Posterior cingulate gyrus (tissue), 11 donors: ENCODE data around the gene RYR2.

Source experiments
- DNase-seq, 10 donors: peaks; one replicate each; pipeline versions ENCODE4 v3.0.0 to v3.0.0-alpha.2; 2020 to 2021; ENCODE audit warnings: mixed read lengths in 3 of 10
- intact Hi-C: fragments of 100-400 bp; cut with DNase I; formaldehyde crosslinking; loops from one replicate; pipeline ENCODE4 v1.15.1; 2023

The RYR2 gene

DNA sequence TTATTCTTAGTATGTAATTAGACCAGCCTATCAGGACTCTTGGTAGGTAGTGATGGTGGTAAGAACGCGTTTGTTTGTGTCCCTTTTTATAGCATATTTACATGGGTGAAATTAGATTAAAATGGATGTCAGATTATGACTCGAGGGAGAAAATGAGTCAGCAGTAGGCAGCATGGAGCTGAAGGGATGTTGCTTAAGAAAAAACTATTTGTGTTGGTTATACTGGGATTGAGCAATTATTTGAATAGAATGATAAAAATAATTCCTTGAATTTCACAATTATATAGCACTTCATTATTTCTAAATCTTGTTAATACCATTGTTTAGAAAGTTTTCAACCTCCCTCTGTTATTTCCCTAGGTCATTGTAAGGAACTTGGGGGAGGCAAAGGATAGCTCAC lies 348.8 kb downstream of the RYR2 start:
- no peak for DNase-seq
- intact Hi-C loops, result no loop called here

GRCh38 chr1:237393632-237394031 lies 351.6 kb downstream of the RYR2 start:
- no peak for DNase-seq
- intact Hi-C loops, result no loop called here

- peak in 4 of 10 donors; percentile 19 to 83 (median 54) for DNase-seq
- intact Hi-C loops, result no loop called here
Observed at GRCh38 chr1:237394281-237394680, 352.3 kb downstream of the RYR2 start.

DNA sequence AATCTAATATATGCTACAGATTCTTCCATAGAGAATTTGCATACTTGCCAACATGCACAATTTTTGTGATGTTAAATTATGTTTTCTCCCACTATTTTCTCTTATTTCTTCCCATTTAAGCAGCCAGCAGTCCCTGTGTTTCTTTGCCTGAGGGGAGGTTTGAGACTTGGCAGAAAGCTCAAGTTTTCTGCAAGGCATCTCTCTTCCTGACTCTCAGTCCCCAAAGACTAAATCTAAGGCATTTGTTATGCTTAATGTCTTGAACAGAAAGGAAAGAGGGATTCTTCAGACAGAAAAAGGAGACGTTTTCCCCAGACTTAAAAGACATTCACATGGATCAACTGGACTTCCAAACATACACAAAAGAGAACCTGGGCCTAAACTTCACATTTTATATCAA lies 354.4 kb downstream of the RYR2 start:
- no peak for DNase-seq
- intact Hi-C loops, result no loop called here

- no peak for DNase-seq
- intact Hi-C loops, result no loop called here
Observed at GRCh38 chr1:237398751-237399150, 356.8 kb downstream of the RYR2 start.

DNA sequence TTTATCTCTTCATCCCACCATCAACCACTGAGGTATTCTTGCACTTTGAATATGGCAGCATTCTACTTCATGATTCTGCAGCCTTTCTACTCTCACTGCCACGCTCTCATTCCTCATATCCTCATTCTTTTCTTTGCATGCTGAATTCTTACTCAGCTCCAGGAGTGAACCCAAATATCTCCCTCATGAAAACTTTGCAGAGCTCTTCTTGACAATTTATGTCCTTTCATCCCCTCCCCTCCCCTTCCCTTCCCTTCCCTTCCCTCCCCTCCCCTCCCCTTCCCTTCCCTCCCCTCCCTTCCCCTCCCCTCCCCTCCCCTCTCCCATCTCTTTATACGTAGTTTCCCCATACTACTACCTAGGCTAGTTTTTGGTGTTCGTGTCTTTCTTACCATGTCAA lies 363.9 kb downstream of the RYR2 start:
- intact Hi-C loops, result no loop called here
- DNase-seq, result no peak

DNA sequence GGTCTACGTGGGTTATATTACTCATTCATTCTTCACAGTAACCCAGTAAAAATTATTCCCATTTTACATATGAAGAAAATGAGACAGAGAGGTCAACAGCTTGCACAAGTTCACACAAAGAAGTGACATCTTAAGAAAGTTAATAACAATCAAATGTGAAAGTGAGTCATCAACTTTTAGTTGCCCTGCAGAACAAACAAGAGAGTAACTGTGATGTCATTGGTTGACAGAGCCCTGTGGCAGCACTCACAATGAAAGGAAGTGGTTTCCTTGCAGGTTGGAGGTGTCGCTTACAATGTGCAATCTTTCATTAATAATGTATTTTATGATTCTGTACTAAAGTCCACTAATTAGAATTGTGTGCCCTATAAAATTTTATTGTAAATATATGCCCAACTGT lies 369.6 kb downstream of the RYR2 start:
- DNase-seq, result no peak
- intact Hi-C loops, result no loop called here

DNA sequence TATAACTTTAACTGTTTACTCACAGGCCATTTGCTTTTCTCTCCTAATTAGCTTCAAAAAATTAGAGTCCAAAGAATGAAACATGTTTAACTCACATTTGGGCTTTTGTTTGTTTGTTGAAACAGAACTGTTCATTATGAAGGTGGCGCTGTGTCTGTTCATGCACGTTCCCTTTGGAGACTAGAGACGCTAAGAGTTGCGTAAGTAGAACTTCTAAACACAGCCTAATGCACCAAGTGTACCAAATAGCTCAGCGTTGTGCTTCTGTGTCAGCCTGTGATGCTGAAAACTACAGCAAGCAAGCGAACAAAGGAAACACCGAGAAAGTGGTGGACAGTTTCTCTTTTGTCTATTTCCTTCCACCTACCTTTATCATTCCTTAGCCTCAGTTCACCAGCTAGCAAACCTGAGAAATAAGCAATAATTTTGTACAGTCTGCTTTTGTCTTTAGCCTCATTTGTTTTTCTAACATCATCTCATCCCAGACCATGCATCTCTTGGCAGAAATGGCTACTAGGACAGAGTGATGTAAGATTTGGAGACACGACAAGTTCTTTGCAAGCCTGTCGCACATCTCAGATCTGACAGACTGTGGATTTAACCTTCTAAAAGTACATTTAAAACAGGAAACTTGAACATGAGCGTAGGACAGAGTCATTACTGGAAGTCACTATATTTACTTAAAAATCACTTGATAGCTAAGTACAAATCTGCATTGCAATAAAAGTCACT lies 375.1 kb downstream of the RYR2 start:
- DNase-seq, result no peak
- intact Hi-C loops, result no loop called here

DNA sequence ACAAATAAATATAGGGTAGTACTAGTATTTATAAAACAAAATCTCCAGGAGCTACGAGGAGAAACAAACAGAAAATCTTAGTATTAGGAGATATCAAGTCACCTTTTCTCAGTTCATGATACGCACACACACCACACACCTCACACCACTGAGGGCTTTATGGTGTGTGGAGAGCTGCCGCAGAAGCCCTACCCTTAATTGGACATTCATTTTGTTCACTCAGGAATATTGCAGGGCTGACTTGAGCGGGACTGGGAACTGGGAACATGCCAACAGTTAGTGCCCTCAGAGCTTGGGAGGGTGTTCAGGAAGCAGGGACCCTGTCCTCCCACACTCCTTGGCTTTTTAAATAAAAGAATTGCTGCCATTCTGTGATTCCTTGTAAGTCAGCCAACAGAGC lies 386.8 kb downstream of the RYR2 start:
- DNase-seq, result no peak
- intact Hi-C loops, result no loop called here

GRCh38 chr1:237429252-237429651 lies 387.3 kb downstream of the RYR2 start:
- intact Hi-C loops, result no loop called here
- peak in 1 of 10 donors; percentile 24 for DNase-seq

GRCh38 chr1:237431448-237431847 lies 389.5 kb downstream of the RYR2 start:
- no peak for DNase-seq
- intact Hi-C loops, result no loop called here

DNA sequence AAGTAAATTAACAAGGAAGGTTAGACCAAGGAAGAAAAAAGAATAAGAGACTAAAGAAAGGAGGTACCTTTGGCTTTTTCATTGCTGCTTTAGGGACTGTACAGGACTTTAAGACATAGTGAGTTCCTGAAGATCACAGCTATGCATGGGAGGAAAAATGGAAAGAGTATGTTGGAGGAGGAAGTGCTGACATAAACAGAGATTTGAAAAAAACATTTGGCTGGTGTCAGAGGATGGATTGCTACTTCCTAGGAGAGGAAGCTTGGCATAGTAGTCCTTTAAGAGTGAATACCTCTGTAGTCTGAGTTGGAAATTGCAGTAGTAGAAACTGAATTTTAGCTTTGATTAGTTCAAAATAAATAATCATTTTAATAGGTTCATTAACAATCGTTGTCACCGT lies 398.4 kb downstream of the RYR2 start:
- intact Hi-C loops, result no loop called here

DNA sequence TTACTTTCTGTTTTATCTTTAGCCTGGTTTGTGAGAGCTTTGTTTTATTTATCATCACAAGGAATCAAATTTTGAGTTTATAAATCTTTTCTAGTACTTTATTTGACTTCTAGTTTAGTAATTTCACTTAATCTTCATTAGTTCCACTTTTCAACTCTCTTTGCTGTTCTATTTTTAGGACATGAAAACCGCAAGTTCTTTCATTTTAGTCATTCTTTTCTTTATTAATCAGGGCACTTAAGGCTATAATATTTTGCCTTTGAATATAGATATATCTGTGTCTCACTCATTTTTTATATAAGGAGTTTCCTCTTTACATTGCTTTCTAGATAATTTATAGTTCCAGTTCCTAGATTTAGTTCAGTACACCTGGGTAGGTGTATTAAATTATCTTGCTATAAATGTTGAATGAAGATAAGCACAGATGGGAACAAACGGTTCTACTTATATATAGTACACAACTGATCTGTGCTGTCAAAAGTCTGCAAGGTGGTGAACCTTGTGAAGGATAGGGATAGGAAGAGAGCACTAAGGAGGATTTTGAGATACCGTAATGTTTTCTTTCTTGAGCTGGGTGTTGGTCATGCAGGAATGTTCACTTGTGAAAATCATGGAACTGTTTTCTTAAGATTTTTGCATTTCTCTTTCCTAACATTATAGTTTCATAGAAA lies 402.3 kb downstream of the RYR2 start:
- no peak for DNase-seq
- intact Hi-C loops, result no loop called here

More for the DNA sequence above, 398.4 kb downstream of the RYR2 start:
- no peak for DNase-seq

- intact Hi-C loops, result no loop called here
- no peak for DNase-seq
Observed at GRCh38 chr1:237448042-237448441, 406.1 kb downstream of the RYR2 start.

GRCh38 chr1:237457573-237457972 lies 415.6 kb downstream of the RYR2 start:
- no peak for DNase-seq
- intact Hi-C loops, result no loop called here

GRCh38 chr1:237467320-237467719 lies 425.3 kb downstream of the RYR2 start:
- DNase-seq, result no peak
- intact Hi-C loops, result no loop called here

GRCh38 chr1:237470712-237471338 lies 428.8 kb downstream of the RYR2 start:
- intact Hi-C loops, result no loop called here
- peak in 1 of 10 donors; percentile 28 for DNase-seq

DNA sequence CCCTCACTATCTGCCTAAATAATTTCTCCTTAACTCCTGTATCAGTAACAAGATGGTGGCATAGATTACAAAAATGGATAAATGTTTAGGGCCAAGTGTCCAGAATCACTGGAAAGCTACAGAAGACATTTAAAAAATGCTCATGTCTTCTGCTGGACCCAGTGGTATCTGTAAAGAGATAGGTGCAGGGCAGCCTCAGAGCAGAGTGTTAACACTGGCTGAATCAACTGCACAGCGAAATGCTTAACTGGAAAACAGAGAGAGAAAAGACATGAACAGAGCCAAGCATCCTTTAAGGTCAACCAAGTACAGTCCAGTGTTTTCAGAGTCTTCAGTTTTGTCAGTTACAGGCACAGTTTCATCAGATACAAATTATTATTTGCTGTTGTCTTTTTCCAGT lies 429.4 kb downstream of the RYR2 start:
- intact Hi-C loops, result no loop called here
- DNase-seq, result no peak

- DNase-seq, result no peak
- intact Hi-C loops, result no loop called here
Observed at GRCh38 chr1:237471956-237472355, 430.0 kb downstream of the RYR2 start.

DNA sequence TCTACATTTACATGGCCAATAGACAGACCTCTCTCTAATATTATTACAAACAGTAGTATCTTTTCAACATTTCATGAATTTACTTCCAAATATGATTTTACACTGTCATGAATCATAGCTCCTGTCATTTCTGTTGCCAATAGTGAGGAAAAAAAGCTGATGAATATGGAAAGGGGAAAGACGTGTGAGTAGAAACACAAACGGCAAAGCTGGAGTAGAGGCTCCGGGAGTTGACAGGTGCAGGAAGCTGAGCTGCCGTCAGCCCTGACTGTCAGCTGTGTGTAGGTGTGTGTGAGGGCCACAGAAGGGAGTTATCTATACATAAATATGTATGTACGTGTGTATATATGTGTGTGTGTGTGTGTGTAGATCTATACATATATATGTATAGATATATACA lies 431.9 kb downstream of the RYR2 start:
- DNase-seq, result no peak
- intact Hi-C loops, result no loop called here

DNA sequence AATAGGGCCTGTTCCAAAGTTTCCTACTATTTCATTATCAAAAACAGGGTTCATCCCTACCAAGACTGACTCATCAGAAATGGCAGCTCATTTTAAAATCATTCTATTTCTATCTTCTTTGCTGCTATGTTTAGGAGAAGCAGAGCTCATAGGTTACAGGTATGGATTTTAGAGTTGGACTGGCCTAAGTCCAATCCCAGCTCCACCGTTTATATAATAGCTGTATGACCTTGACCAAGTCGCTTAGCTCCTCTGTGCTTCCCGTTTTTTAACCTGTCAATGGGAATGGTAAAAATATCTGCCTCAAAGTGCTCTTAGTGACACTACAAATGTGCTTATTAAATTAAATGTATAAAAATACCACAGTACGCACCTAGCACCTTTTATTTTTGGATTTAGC lies 436.1 kb downstream of the RYR2 start:
- intact Hi-C loops, result no loop called here

DNA sequence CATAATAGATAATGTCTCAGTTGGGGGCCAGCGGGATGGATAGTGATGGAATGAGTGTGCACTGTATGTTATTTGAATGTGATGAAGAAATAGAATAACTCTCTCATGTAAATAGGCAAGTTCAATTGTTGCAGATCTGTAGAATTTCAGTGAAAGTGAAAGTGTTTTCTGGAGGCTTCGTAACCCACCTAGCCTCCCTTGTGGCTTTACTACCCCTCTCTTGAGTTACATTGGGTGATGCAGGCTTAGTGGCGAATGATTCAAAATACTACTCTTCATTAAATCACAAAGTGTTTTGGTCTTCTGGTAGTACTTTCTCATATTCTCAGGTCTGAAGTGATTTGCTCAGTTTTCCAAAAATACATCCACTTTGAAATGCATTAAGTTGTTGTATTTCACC lies 436.9 kb downstream of the RYR2 start:
- intact Hi-C loops, result no loop called here

More for the DNA sequence above, 436.1 kb downstream of the RYR2 start:
- no peak for DNase-seq

More for the DNA sequence above, 436.9 kb downstream of the RYR2 start:
- DNase-seq, result no peak
